HUES48 (cell line): ENCODE measurements around the gene CDC42BPB.

Experiments
- H3K27ac ChIP-seq: one replicate; pipeline ENCODE4 v1.7.0; 2013; ENCODE audit warnings: low read depth, low read length, inconsistent platforms
- H3K27me3 ChIP-seq: 2 replicates; pipeline ENCODE4 v1.6.1; 2013; ENCODE audit warnings: mild to moderate bottlenecking, low read length; ENCODE audit not compliant: control insufficient read depth, insufficient read depth
- H3K36me3 ChIP-seq: 2 replicates; pipeline ENCODE4 v1.6.1; 2013; ENCODE audit warnings: low read length; ENCODE audit not compliant: control insufficient read depth, insufficient read depth
- H3K4me1 ChIP-seq: 2 replicates; pipeline ENCODE4 v1.6.1; 2013; ENCODE audit warnings: mild to moderate bottlenecking, low read length; ENCODE audit not compliant: control insufficient read depth, insufficient read depth
- H3K4me3 ChIP-seq: 2 replicates; pipeline ENCODE4 v1.5.1; 2013; ENCODE audit warnings: mild to moderate bottlenecking, low read depth, low read length
- H3K9ac ChIP-seq: 2 replicates; pipeline ENCODE4 v1.6.1; 2013; ENCODE audit warnings: mild to moderate bottlenecking, low read depth, low read length, moderate library complexity
- H3K9me3 ChIP-seq: 2 replicates; pipeline ENCODE4 v1.6.1; 2013; ENCODE audit warnings: low read length; ENCODE audit not compliant: control insufficient read depth, insufficient read depth

Gene CDC42BPB

GRCh38 chr14:102922490-102923200 lies 134.7 kb downstream of the CDC42BPB start, which contains the start of gene AMN:
Gene AMN, plus strand, starts transcription at chr14:102922663. Its CDS starts 26 bp downstream, at chr14:102922689.
- Histone ChIP-seq H3K36me3 (no peaks in the 10 kb centered on the region), H3K4me1 (peaks cover 15% of the 10 kb centered on the region), H3K27ac (no peak within 1 kb of the TSS), H3K27me3 (peaks cover 64% of the 10 kb centered on the region), H3K4me3 (peak within 1 kb of the TSS; percentile 60), H3K9me3 (no peaks in the 10 kb centered on the region), H3K9ac (no peak within 1 kb of the TSS)

GRCh38 chr14:102920998-102921304 lies 136.4 kb downstream of the CDC42BPB start:
- Histone ChIP-seq H3K36me3 (no peaks in the 10 kb centered on the region), H3K27ac (no peak overlapping the region), H3K27me3 (peaks cover 47% of the 10 kb centered on the region), H3K4me1 (peaks cover 5% of the 10 kb centered on the region), H3K9me3 (no peaks in the 10 kb centered on the region), H3K4me3 (no peak overlapping the region), H3K9ac (no peak overlapping the region)

GRCh38 chr14:102920273-102920997 lies 136.9 kb downstream of the CDC42BPB start:
- Histone ChIP-seq H3K27me3 (peaks cover 42% of the 10 kb centered on the region), H3K9ac (no peak overlapping the region), H3K9me3 (no peaks in the 10 kb centered on the region), H3K4me3 (no peak overlapping the region), H3K36me3 (no peaks in the 10 kb centered on the region), H3K4me1 (peaks cover under 1% of the 10 kb centered on the region; the same call in 1 of the 2 replicates), H3K27ac (no peak overlapping the region)

DNA sequence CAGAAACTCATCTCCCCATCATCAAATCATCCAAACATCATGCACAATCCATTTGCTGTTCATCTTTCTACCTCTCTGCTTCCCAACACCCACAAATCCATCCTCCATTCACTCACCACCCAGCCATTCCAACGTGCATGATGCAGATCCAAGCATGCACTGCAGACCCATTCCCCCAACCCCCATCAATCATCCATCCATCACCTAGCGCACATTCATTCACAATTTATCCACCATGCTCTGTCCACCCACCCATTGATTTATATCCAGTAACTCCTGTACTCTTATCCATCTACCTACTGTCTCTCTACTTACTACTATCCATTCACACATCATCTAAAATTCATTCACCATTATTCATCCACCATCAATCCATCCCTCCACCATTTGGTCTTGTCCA lies 138.9 kb downstream of the CDC42BPB start:
- Histone ChIP-seq H3K27ac (no peak overlapping the region), H3K4me1 (no peaks in the 10 kb centered on the region), H3K4me3 (no peak overlapping the region), H3K27me3 (peaks cover 22% of the 10 kb centered on the region), H3K9ac (no peak overlapping the region), H3K36me3 (no peaks in the 10 kb centered on the region), H3K9me3 (no peaks in the 10 kb centered on the region)

- no peaks in the 10 kb centered on the region for H3K9me3 ChIP-seq
- H3K9ac ChIP-seq, result no peak overlapping the region
- H3K4me3 ChIP-seq, result no peak overlapping the region
- no peaks in the 10 kb centered on the region for H3K4me1 ChIP-seq
- H3K27me3 ChIP-seq, result peaks cover 14% of the 10 kb centered on the region
- H3K27ac ChIP-seq, result no peak overlapping the region
- H3K36me3 ChIP-seq, result no peaks in the 10 kb centered on the region
These were observed 139.7 kb downstream of the CDC42BPB start for GRCh38 chr14:102917469-102918211.

DNA sequence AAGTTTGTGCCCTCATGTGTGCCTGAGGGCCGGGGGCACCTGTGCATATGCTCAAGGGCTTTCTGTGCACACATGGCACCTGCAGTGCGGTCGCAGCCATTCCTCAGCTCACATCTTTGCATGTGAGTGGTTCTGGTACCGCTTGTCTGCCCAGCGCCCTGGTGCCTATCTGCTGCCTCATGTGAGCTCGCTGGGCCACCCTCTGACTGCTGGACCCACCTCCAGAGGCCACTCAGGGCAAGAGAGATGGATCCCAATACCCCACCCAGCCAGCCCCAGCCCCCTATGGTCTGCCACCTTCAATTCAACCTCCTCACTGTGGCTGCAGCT lies 140.3 kb downstream of the CDC42BPB start:
- Histone ChIP-seq H3K9ac (no peak overlapping the region), H3K4me3 (no peak overlapping the region)

DNA sequence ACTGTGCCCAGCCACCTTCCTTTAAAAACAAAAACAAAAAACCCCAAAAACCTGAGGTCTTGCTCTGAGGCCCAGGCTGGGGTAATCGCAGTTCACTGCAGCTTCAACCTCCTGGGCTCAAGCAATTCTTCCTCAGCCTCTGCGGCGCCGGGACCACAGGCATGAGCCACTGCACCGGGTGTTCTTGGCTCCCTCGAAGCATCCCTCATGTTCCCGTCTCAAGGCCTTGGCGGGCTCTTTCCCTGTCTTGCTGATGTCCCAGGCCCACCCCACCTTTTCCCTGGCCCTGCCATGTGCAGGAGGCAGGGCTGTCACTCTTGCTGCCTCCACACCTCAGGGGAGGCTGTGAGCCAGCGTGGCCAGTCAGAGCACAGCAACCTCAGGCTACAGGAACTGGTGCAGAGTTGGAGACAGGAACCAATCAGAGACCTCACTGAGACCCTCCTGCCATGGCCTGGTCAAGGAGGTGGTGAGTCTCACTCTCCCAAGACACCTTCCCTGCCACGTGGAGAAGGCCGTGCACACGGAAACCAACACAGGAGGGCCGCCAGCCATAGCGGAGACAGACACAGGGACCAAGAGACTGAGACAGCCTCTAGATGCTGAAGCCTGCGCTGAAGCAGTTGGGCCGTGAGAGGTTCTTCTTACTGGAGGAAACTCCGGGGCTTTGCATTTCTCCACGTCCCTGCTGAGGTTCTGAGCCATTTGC lies 140.8 kb downstream of the CDC42BPB start:
- no peak overlapping the region for H3K4me3 ChIP-seq
- peaks cover 4% of the 10 kb centered on the region for H3K27me3 ChIP-seq
- H3K9ac ChIP-seq, result no peak overlapping the region
- no peak overlapping the region for H3K27ac ChIP-seq
- H3K4me1 ChIP-seq, result no peaks in the 10 kb centered on the region
- H3K9me3 ChIP-seq, result no peaks in the 10 kb centered on the region
- no peaks in the 10 kb centered on the region for H3K36me3 ChIP-seq

More for the DNA sequence above, 140.3 kb downstream of the CDC42BPB start:
- H3K4me1 ChIP-seq, result no peaks in the 10 kb centered on the region
- no peak overlapping the region for H3K27ac ChIP-seq
- no peaks in the 10 kb centered on the region for H3K36me3 ChIP-seq
- H3K27me3 ChIP-seq, result peaks cover 7% of the 10 kb centered on the region
- no peaks in the 10 kb centered on the region for H3K9me3 ChIP-seq

DNA sequence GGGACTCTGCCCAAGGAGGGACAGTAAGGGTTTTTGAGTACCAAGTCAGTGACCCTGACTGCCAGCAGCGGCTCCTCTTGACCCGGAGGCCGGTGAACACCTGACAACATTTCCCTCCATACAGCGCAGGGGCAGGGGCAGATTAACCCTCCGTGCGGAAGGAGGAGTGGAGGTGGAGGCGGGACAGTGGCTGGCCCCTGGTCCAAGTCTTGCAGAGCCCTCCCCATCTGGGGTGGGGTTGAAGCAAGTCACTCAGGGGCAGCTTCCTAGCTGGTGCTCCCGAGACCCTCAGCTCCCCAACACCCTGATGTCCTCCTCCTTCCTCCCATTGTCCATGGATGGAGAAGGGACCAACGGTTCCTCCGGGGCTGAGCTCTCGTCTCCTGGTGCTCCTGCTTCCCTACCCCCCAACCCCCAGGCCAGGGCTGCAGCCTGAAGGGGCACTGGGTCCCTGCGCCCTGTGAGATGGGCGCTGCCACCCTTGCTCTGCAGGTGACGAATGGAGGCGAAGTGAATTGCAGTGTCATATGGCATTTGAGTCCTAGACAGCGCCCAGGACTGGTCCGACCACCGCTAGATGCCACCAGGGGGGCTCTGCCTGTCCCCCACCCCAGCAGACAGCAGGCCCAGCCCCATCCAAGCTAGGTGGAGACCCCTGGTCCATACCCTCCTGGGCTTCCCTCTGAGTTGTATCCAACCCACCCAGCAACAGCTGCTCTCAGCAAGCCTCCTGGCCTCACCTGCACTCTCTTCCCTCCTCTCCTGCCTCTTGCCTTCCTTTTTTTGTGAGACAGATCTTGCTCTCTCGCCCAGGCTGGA lies 141.8 kb downstream of the CDC42BPB start:
- H3K27me3 ChIP-seq, result no peaks in the 10 kb centered on the region
- H3K9ac ChIP-seq, result no peak overlapping the region
- H3K4me3 ChIP-seq, result no peak overlapping the region
- H3K27ac ChIP-seq, result no peak overlapping the region
- H3K9me3 ChIP-seq, result no peaks in the 10 kb centered on the region
- no peaks in the 10 kb centered on the region for H3K36me3 ChIP-seq
- no peaks in the 10 kb centered on the region for H3K4me1 ChIP-seq

- H3K9ac ChIP-seq, result no peak overlapping the region
- no peak overlapping the region for H3K4me3 ChIP-seq
- H3K27ac ChIP-seq, result no peak overlapping the region
- H3K9me3 ChIP-seq, result no peaks in the 10 kb centered on the region
- no peaks in the 10 kb centered on the region for H3K4me1 ChIP-seq
- H3K36me3 ChIP-seq, result no peaks in the 10 kb centered on the region
- H3K27me3 ChIP-seq, result no peaks in the 10 kb centered on the region
These were observed 142.7 kb downstream of the CDC42BPB start for GRCh38 chr14:102914474-102915291.
